Kidney (tissue), 14 donors: ENCODE measurements around the gene C2CD3. TPM values are rescaled to one million over a fixed set of nuclear protein-coding genes. Genes with fewer than 3 reads are reported as not detected.

Experiments used
- DNase-seq, 5 donors: peaks; one replicate each; pipeline ENCODE4 v3.0.0-alpha.2; 2013 to 2020
- FAIRE-seq: peaks from 2 replicates; lab custom pipeline; 2012; peaks lifted over from hg19 to GRCh38; lab: Jason Lieb, UNC
- H3K27ac ChIP-seq, 2 donors: one replicate each; pipeline ENCODE4 v1.7.0; 2013; ENCODE audit warnings: low read depth in 2 of 2, low read length in 2 of 2, inconsistent platforms in 1 of 2
- H3K27me3 ChIP-seq: one replicate; pipeline ENCODE4 v1.7.1; 2013; ENCODE audit warnings: low read length, inconsistent platforms; ENCODE audit not compliant: control insufficient read depth, insufficient read depth
- H3K36me3 ChIP-seq, 3 donors: one replicate each; pipeline versions ENCODE4 v1.7.0 to v1.7.1; 2013; ENCODE audit warnings: low read length in 3 of 3, control low read depth in 1 of 3, inconsistent platforms in 1 of 3; ENCODE audit not compliant: insufficient read depth in 3 of 3, control insufficient read depth in 2 of 3
- H3K4me1 ChIP-seq, 3 donors: one replicate each; pipeline versions ENCODE4 v1.7.0 to v1.7.1; 2013; ENCODE audit warnings: low read length in 3 of 3, inconsistent platforms in 1 of 3, low read depth in 1 of 3; ENCODE audit not compliant: control insufficient read depth in 2 of 3, insufficient read depth in 2 of 3
- H3K4me3 ChIP-seq, 3 donors: one replicate each; pipeline versions ENCODE4 v1.7.0 to v1.8.1; 2013; ENCODE audit warnings: low read length in 3 of 3, control low read depth in 1 of 3, inconsistent platforms in 1 of 3
- H3K9ac ChIP-seq, 3 donors: one replicate each; pipeline versions ENCODE4 v1.7.0 to v1.7.1; 2013; ENCODE audit warnings: low read length in 3 of 3, control low read depth in 1 of 3, inconsistent platforms in 1 of 3
- H3K9me3 ChIP-seq, 3 donors: one replicate each; pipeline versions ENCODE4 v1.7.0 to v1.7.1; 2013; ENCODE audit warnings: low read length in 3 of 3, control low read depth in 1 of 3, inconsistent platforms in 1 of 3; ENCODE audit not compliant: control insufficient read depth in 2 of 3, insufficient read depth in 1 of 3
- CTCF ChIP-seq: IDR thresholded peaks from 3 replicates; pipeline ENCODE4 v1.5.1; 2012; ENCODE audit warnings: mild to moderate bottlenecking, moderate library complexity, borderline replicate concordance; ENCODE audit not compliant: insufficient read depth; ENCODE audit errors: extremely low read depth
- intact Hi-C: fragments of 100-400 bp; cut with DNase I; formaldehyde crosslinking; loops from one replicate; pipeline ENCODE4 v1.11.1; 2022
- polyA plus RNA-seq: library from polyadenylated mRNA; stranded (reverse); fragments of 350-450 nt; fragmentation: Illumina TruSeq; extraction: RNeasy Lipid Tissue Mini Kit (QIAGEN cat#74804); gene quantifications from one replicate; pipeline ENCODE4 v1.2.3, GENCODE V29; 2014; ENCODE audit warnings: low read depth, low replicate concordance; ENCODE audit not compliant: insufficient read depth
- total RNA-seq: library from RNA; stranded (reverse); fragmentation: NEBNext Ultra II Directional; extraction: Animal tissue kit (Norgen Biotek cat#: 25700); gene quantifications from one replicate; pipeline ENCODE4 v1.2.1, GENCODE V29; 2021
- donor health status: control.
- donor health status: control.
- donor health status: control.
- donor health status: control.
- donor health status: control.
- donor health status: DM: yes; HTN: yes; CAD: no.
- donor health status: Normal renal cell carcinoma (clear cell type).

Gene C2CD3
- total and polyA plus RNA-seq, 2 donors from 2014 or later: 5.6 to 28.7 TPM

GRCh38 chr11:73980001-73980961, 190.5 kb downstream of the C2CD3 start:
- TF ChIP-seq CTCF: no peak
- H3K4me3 ChIP-seq: peak overlapping the region in 1 of 3 donors; percentile 6
- DNase-seq (peak; percentile 80 to 87 (median 82)), FAIRE-seq (no peak)
- no peaks in the 10 kb centered on the region for H3K27me3 ChIP-seq
- intact Hi-C loops: no loop called here
- peak overlapping the region; percentile 59 for H3K27ac ChIP-seq
- H3K4me1 ChIP-seq: peaks cover 0 to 9% (median 6%) of the 10 kb centered on the region in 3 donors
- no peaks in the 10 kb centered on the region for H3K9me3 ChIP-seq
- H3K9ac ChIP-seq: no peak overlapping the region
- peaks cover 0 to 4% (median 0%) of the 10 kb centered on the region in 3 donors for H3K36me3 ChIP-seq

- FAIRE-seq: no peak
- TF ChIP-seq CTCF: no peak
- H3K4me1 ChIP-seq: peaks cover 0 to 9% (median 2%) of the 10 kb centered on the region in 3 donors
- no peaks in the 10 kb centered on the region for H3K27me3 ChIP-seq
- intact Hi-C loops: no loop called here
- no peak overlapping the region for H3K9ac ChIP-seq
- H3K27ac ChIP-seq: no peak overlapping the region
- no peaks in the 10 kb centered on the region for H3K9me3 ChIP-seq
- peaks cover 0 to 4% (median 0%) of the 10 kb centered on the region in 3 donors for H3K36me3 ChIP-seq
- DNase-seq: no peak
- H3K4me3 ChIP-seq: no peak overlapping the region
Observed at GRCh38 chr11:73978576-73979086, 192.2 kb downstream of the C2CD3 start.

- Histone ChIP-seq H3K4me1 (peaks cover 0 to 7% (median 0%) of the 10 kb centered on the region in 3 donors), H3K27ac (no peak overlapping the region), H3K9me3 (no peaks in the 10 kb centered on the region), H3K27me3 (no peaks in the 10 kb centered on the region), H3K9ac (no peak overlapping the region), H3K4me3 (no peak overlapping the region), H3K36me3 (peaks cover 0 to 4% (median 0%) of the 10 kb centered on the region in 3 donors)
- intact Hi-C loops: no loop called here
- FAIRE-seq (no peak), DNase-seq (peak in 1 of 5 donors; percentile 49)
- TF ChIP-seq CTCF: no peak
Observed at GRCh38 chr11:73977856-73978519, 192.8 kb downstream of the C2CD3 start.
